K562 (cell line): ENCODE results near the gene FCGR3A. TPM values are rescaled to one million over a fixed set of nuclear protein-coding genes. Genes with fewer than 3 reads are reported as not detected.
A peak's percentile ranks its signal among the peaks of the same experiment; 100 is the strongest.
"Not testable (repeated sequence)": the region's sequence is repeated elsewhere in the genome, so short reads cannot be mapped to it uniquely, and the experiment has no call there.

ENCODE experiments used
- ATAC-seq: fragments of 200-7000 bp; cut with Tn5 transposase; 3 replicates; pipeline ENCODE4 v1.9.1; 2020; ENCODE audit warnings: moderate library complexity
- BruUV-seq: library from RNA; stranded (reverse); fragments of 400-500 nt; replicated peaks from 2 replicates; lab custom pipeline; 2021; lab: Mats Ljungman, UMichigan
- CTCF ChIA-PET: fragments of 300-600 bp; formaldehyde crosslinking; extraction: SDS; loops from one replicate; lab custom pipeline; 2021; ENCODE audit warnings: low intra/inter-chr PET ratio; lab: Yijun Ruan, JAX
- POLR2A ChIA-PET: fragments of 300-600, 350-650 bp; sonication (Branson Sonifier 250); formaldehyde crosslinking; extraction: SDS; loops from one replicate; lab custom pipeline; 2021; ENCODE audit warnings: antibody characterized with exemption, inconsistent platforms; lab: Yijun Ruan, JAX
- DNase-seq, 4 experiments: peaks; one replicate each; pipeline versions ENCODE4 v3.0.0 to v3.0.0-alpha.2; 2011 to 2018; ENCODE audit warnings: low spot score in 3 of 4, mixed read lengths in 3 of 4; ENCODE audit errors: extremely low read depth in 1 of 4
- FAIRE-seq: peaks from 2 replicates; lab custom pipeline; 2011; peaks lifted over from hg19 to GRCh38; lab: Jason Lieb, UNC
- H2AFZ ChIP-seq: 2 replicates; pipeline ENCODE4 v1.6.0; 2011; ENCODE audit warnings: low read depth, low read length, control low read depth, inconsistent platforms
- H3K27ac ChIP-seq: fragments of 200-600 bp; 3 replicates; pipeline ENCODE4 v1.8.0; 2011; ENCODE audit warnings: low read depth, mild to moderate bottlenecking, control low read depth, inconsistent platforms, low read length, moderate library complexity, mixed read lengths; ENCODE audit errors: extremely low read depth
- H3K27me3 ChIP-seq, 2 experiments: fragments of 300-600 bp in 1 of 2; 2 replicates in 1 of 2; 3 replicates in 1 of 2; pipeline versions ENCODE4 v1.6.0 to v1.8.0; 2011; ENCODE audit warnings: inconsistent platforms in 2 of 2, low read length in 2 of 2, mild to moderate bottlenecking in 1 of 2, mixed read lengths in 1 of 2, moderate library complexity in 1 of 2; ENCODE audit not compliant: control insufficient read depth in 2 of 2, insufficient read depth in 2 of 2
- H3K36me3 ChIP-seq: fragments of 300-600 bp; 3 replicates; pipeline ENCODE4 v1.8.0; 2011; ENCODE audit warnings: mild to moderate bottlenecking, low read length, inconsistent platforms; ENCODE audit not compliant: control insufficient read depth, insufficient read depth
- H3K4me1 ChIP-seq, 2 experiments: fragments of 200-600 bp in 1 of 2; replicated peaks in 1 of 2; 2 replicates in 1 of 2; 3 replicates in 1 of 2; pipeline versions ENCODE4 v1.5.1 to v1.8.0; 2011; ENCODE audit warnings: inconsistent platforms in 2 of 2, low read length in 2 of 2, mild to moderate bottlenecking in 1 of 2, mixed read lengths in 1 of 2, moderate library complexity in 1 of 2; ENCODE audit not compliant: control insufficient read depth in 2 of 2, insufficient read depth in 2 of 2
- H3K4me2 ChIP-seq: 2 replicates; pipeline ENCODE4 v1.6.1; 2011; ENCODE audit warnings: low read length, control low read depth, inconsistent platforms, mixed read lengths; ENCODE audit not compliant: insufficient read depth
- H3K4me3 ChIP-seq: fragments of 200-600 bp; sonication (generic), shearing (Covaris generic); 2 replicates; pipeline ENCODE4 v1.5.1; 2016; ENCODE audit warnings: control low read depth, inconsistent platforms
- H3K79me2 ChIP-seq: fragments of 200-600 bp; 3 replicates; pipeline ENCODE4 v1.8.0; 2011; ENCODE audit warnings: low read length, inconsistent platforms; ENCODE audit not compliant: control insufficient read depth, insufficient read depth
- H3K9ac ChIP-seq, 2 experiments: 2 replicates each; pipeline versions ENCODE4 v1.6.0 to v1.6.1; 2011; ENCODE audit warnings: low read depth in 2 of 2, low read length in 2 of 2, control low read depth in 1 of 2, inconsistent platforms in 1 of 2, mild to moderate bottlenecking in 1 of 2, mixed read lengths in 1 of 2; ENCODE audit not compliant: insufficient read depth in 1 of 2
- H3K9me1 ChIP-seq: one replicate; pipeline ENCODE4 v1.6.0; 2011; ENCODE audit warnings: inconsistent platforms, mild to moderate bottlenecking, low read length, moderate library complexity; ENCODE audit not compliant: control insufficient read depth, insufficient read depth
- H3K9me3 ChIP-seq: replicated peaks from 2 replicates; pipeline ENCODE4 v1.5.1; 2011; ENCODE audit warnings: low read depth, low read length, inconsistent platforms; ENCODE audit not compliant: control insufficient read depth, insufficient read depth
- H4K20me1 ChIP-seq: replicated peaks from 2 replicates; pipeline ENCODE4 v1.6.1; 2011; ENCODE audit warnings: low read length, inconsistent platforms, mixed read lengths; ENCODE audit not compliant: control insufficient read depth, insufficient read depth
- ATF3 ChIP-seq, 2 experiments: fragments of 450-650 bp in 1 of 2; sonication (generic) in 1 of 2; formaldehyde crosslinking in 1 of 2; IDR thresholded peaks in 1 of 2; conservative IDR thresholded peaks in 1 of 2; 2 replicates each; pipeline versions ENCODE4 v1.6.1 to v1.8.1; 2016 to 2023; ENCODE audit warnings: mild to moderate bottlenecking in 2 of 2, moderate library complexity in 2 of 2, inconsistent platforms in 1 of 2, missing genetic modification reagents in 1 of 2
- FOSL1 ChIP-seq: fragments of 200-800 bp; sonication (Bioruptor generic); conservative IDR thresholded peaks from 2 replicates; pipeline ENCODE4 v1.6.1; 2016; ENCODE audit warnings: missing genetic modification characterization, missing compliant biosample characterization
- FOXJ2 ChIP-seq: fragments of 200-800 bp; sonication (Bioruptor generic); IDR thresholded peaks from 2 replicates; pipeline ENCODE4 v1.6.1; 2016; ENCODE audit warnings: missing genetic modification characterization, missing compliant biosample characterization
- MEIS2 ChIP-seq: fragments of 450-650 bp; IDR thresholded peaks from 2 replicates; pipeline ENCODE4 v1.6.1; 2014; ENCODE audit warnings: mild to moderate bottlenecking; ENCODE audit not compliant: partially characterized antibody
- PBX2 ChIP-seq, 2 experiments: IDR thresholded peaks in 1 of 2; conservative IDR thresholded peaks in 1 of 2; 2 replicates each; pipeline ENCODE4 v1.6.1; 2016; ENCODE audit warnings: low read depth in 2 of 2, mild to moderate bottlenecking in 1 of 2, missing compliant biosample characterization in 1 of 2, missing genetic modification characterization in 1 of 2, moderate library complexity in 1 of 2
- PKNOX1 ChIP-seq: fragments of 450-650 bp; IDR thresholded peaks from 2 replicates; pipeline ENCODE4 v1.6.1; 2016
- SOX6 ChIP-seq: fragments of 450-650 bp; IDR thresholded peaks from 2 replicates; pipeline ENCODE4 v1.6.1; 2014; ENCODE audit warnings: mild to moderate bottlenecking
- SPI1 ChIP-seq: IDR thresholded peaks from 2 replicates; pipeline ENCODE4 v1.6.1; 2011; ENCODE audit warnings: low read depth, low read length, control low read depth, borderline replicate concordance
- TRIM24 ChIP-seq, 2 experiments: fragments of 450-650 bp; IDR thresholded peaks; 2 replicates each; pipeline ENCODE4 v1.6.1; 2016
- WGBS: fragments of 100-300 bp; shearing (Covaris generic); methylation state at CpG from one replicate; pipeline ENCODE4 v1.1.6; 2016; ENCODE audit warnings: low coverage, mixed read lengths; ENCODE audit not compliant: insufficient coverage; ENCODE audit errors: missing lambda C conversion rate; 5-methylcytosine and 5-hydroxymethylcytosine counted together
- in situ Hi-C: fragments of 300-500 bp; cut with MboI; formaldehyde crosslinking; loops from 4 replicates; pipeline ENCODE4 v1.15.0; 2018; ENCODE audit warnings: inconsistent platforms, mixed read lengths
- intact Hi-C: fragments of 100-400 bp; cut with micrococcal nuclease; formaldehyde crosslinking; loops from 2 replicates; pipeline ENCODE4 v1.14.2; 2022
- polyA plus RNA-seq, 8 experiments: library from polyadenylated mRNA; depleted of rRNA in 4 of 8; stranded (reverse) in 5 of 8; unstranded in 3 of 8; fragments of >200 nt; fragmentation: Nextera tagmentation in 2 of 8; fragmentation: Illumina TruSeq in 1 of 8; extraction: Ambion mirVana in 2 of 8; extraction: Trizol in 1 of 8; gene quantifications; 2 replicates each; pipeline versions ENCODE4 v1.2.1 to v1.2.3, GENCODE V29; 2011 to 2014; ENCODE audit warnings: inconsistent platforms in 1 of 8, missing spikeins in 1 of 8
- total RNA-seq, 7 experiments: library from RNA; depleted of rRNA in 6 of 7; stranded (reverse); fragments of >200 nt in 6 of 7; fragmentation: Illumina TruSeq in 2 of 7; extraction: Trizol in 2 of 7; gene quantifications; 2 replicates each; pipeline versions ENCODE4 v1.2.1 to v1.2.3, GENCODE V29; 2011 to 2021; ENCODE audit warnings: low replicate concordance in 1 of 7

The FCGR3A gene
- total and polyA plus RNA-seq, 9 of the 15 experiments (the other 6 are each of a cell fraction or from before 2014, with no cell fraction given), result 0.04 to 0.29 (median 0.14) TPM; not detected in 3

GRCh38 chr1:161554815-161555417 lies 5.3 kb upstream of the FCGR3A start:
- POLR2A ChIA-PET; ATAC-seq; BruUV-seq; H2AFZ ChIP-seq; CTCF ChIA-PET; H3K9me3 ChIP-seq; H3K27me3 ChIP-seq; intact Hi-C loops; H3K79me2 ChIP-seq; H3K36me3 ChIP-seq; H3K9me1 ChIP-seq; DNase-seq; H4K20me1 ChIP-seq; H3K4me3 ChIP-seq; H3K4me2 ChIP-seq; H3K9ac ChIP-seq; FAIRE-seq; H3K27ac ChIP-seq; TF ChIP-seq PBX2 (CRISPR knock-in tag; IDR thresholded peaks at IDR 0.05; ENCODE audit: low read depth); ATF3 (CRISPR knock-in tag; conservative IDR thresholded peaks at IDR 0.05): not testable (repeated sequence)
- peaks cover 3 to 17% of the 10 kb centered on the region in 2 experiments; a peak in 3 of 5 replicates for H3K4me1 ChIP-seq
- in situ Hi-C loops, result loop anchor here (5.0 kb wide), 1 partner anchor 82 kb away; no protein-coding TSS in a partner anchor
- 22% methylated on average over 1 of the region's 1 CpG for WGBS
- TF ChIP-seq FOXJ2 (tag) (0 out of 2 replicates have a peak, but pooled peaks have one; percentile 48), MEIS2 (peak; percentile 61), PBX2 (tag; conservative IDR thresholded peaks at IDR 0.05; ENCODE audit: low read depth) (peak; percentile 70), SPI1 (0 out of 2 replicates have a peak, but pooled peaks have one; percentile 15), PKNOX1 (peak; percentile 31; the same call in 1 of the 2 replicates), FOSL1 (tag) (peak; percentile 29), TRIM24 (IDR thresholded peaks at IDR 0.05) (0 out of 4 replicates have a peak, but pooled peaks of 1 of the 2 experiments have one; percentile 15), ATF3 (IDR thresholded peaks at IDR 0.05) (peak; percentile 31; the same call in 1 of the 2 replicates), SOX6 (peak; percentile 33; the same call in 1 of the 2 replicates)
